Measurements from ENCODE around the gene ULBP2. TPM values are rescaled to one million over a fixed set of nuclear protein-coding genes. Genes with fewer than 3 reads are reported as not detected.

The ULBP2 gene
- polyA plus RNA-seq, 4 donors = 0.41 to 0.74 (median 0.54) TPM

DNA sequence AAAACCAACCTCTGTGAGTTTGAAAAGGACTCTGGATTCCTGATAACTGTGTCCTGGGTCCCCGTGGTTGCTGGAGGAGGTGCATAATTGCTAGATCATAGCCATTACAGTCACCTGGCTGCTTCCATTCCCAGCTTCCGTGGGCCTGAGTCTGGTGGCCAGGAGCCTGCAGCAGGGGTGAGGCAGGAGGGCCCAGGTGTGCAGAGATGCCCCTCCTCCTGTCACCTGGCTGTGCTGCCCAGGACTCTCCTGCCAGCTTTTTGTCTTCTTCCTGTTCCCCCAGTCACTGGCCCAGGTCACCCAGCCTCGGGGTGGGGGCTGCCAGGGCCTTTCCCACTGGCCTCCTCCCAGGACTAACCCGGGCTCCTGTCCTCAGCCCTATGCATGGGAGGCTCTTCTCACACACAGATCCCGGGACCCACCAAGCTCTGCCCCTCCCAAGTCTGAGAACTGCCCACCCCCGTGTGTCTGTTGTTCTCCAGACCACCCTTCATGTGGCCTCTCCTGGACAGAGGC is 53.5 kb downstream of the ULBP2 start:
- no peak for DNase-seq (ENCODE audit: low read depth in 4 of 4, low spot score in 2 of 4)

DNA sequence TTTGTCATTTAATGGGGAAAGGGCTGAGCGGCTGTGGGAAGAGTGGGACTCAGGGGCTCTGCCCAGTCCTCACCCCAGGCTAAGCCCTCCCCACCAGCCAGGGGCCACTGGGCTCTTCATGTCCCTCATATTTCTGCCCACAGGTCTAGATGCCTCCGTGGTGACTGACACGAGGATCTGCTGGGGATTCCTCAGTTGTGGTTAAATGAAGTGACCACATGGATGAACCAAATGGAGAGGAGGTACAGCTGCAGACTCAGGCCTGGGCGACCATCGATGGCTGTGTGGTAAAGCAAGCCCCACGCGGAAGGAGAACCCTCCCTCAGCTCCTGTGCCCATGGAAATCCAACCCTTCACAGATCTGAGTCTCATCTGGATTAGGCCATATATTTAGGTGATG is 54.2 kb downstream of the ULBP2 start:
- no peak for DNase-seq (ENCODE audit: low read depth in 4 of 4, low spot score in 2 of 4)

Other genes with a start within 250 kb of the ULBP2 start
- 10 to 100 TPM; 25.9 to 33.8 (median 32.4) TPM for gene LATS1, start 223.9 kb upstream of the ULBP2 start, polyA plus RNA-seq (ENCODE audit: insufficient read length in 4 of 4)
- gene NUP43, start 195.5 kb upstream of the ULBP2 start, polyA plus RNA-seq (ENCODE audit: insufficient read length in 4 of 4) = 10 to 100 TPM; 36.0 to 53.4 (median 43.3) TPM
- gene PCMT1, start 192.3 kb upstream of the ULBP2 start, polyA plus RNA-seq (ENCODE audit: insufficient read length in 4 of 4) = 10 to 100 TPM; 83.3 to 98.4 (median 90.1) TPM
- gene LRP11, start 77.7 kb upstream of the ULBP2 start, polyA plus RNA-seq (ENCODE audit: insufficient read length in 4 of 4) = 10 to 100 TPM; 33.0 to 36.0 (median 34.0) TPM
- gene RAET1E, start 43.9 kb upstream of the ULBP2 start, polyA plus RNA-seq (ENCODE audit: insufficient read length in 4 of 4) = 1 to 10 TPM in 1 of 4 donors, under 1 TPM in 3; 0.29 to 1.1 (median 0.70) TPM
- 1 to 10 TPM in 3 of 4 donors, under 1 TPM in 1; 0.90 to 1.8 (median 1.2) TPM for gene RAET1G, start 18.9 kb upstream of the ULBP2 start, polyA plus RNA-seq (ENCODE audit: insufficient read length in 4 of 4)
- gene ULBP1, start 21.9 kb downstream of the ULBP2 start, polyA plus RNA-seq (ENCODE audit: insufficient read length in 4 of 4) = 1 to 10 TPM in 3 of 4 donors, under 1 TPM in 1; 0.99 to 1.8 (median 1.6) TPM
- not detected for gene RAET1L, start 83.5 kb downstream of the ULBP2 start, polyA plus RNA-seq (ENCODE audit: insufficient read length in 4 of 4)
- gene ULBP3, start 127.1 kb downstream of the ULBP2 start, polyA plus RNA-seq (ENCODE audit: insufficient read length in 4 of 4) = 10 to 100 TPM in 2 of 4 donors, 1 to 10 TPM in 2; 7.9 to 10.7 (median 9.1) TPM
- gene PPP1R14C, start 201.0 kb downstream of the ULBP2 start, polyA plus RNA-seq (ENCODE audit: insufficient read length in 4 of 4) = 10 to 100 TPM; 19.0 to 23.3 (median 21.3) TPM